ENCODE results near the gene GPATCH1. TPM values are rescaled to one million over a fixed set of nuclear protein-coding genes. Genes with fewer than 3 reads are reported as not detected.

GPATCH1 gene
- total and polyA plus RNA-seq, 2 of the 13 experiments (the other 11 are each of a cell fraction or from before 2014, with no cell fraction given), result 6.8 to 6.9 TPM

- TF ChIP-seq MTERF4 (CRISPR knock-in tag; IDR thresholded peaks at IDR 0.05), result no peak
- no peak for TF ChIP-seq TEAD2 (CRISPR knock-in tag; IDR thresholded peaks at IDR 0.05)
- TF ChIP-seq, protein P1, sequence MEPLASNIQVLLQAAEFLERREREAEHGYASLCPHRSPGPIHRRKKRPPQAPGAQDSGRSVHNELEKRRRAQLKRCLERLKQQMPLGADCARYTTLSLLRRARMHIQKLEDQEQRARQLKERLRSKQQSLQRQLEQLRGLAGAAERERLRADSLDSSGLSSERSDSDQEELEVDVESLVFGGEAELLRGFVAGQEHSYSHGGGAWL (CRISPR knock-in tag; IDR thresholded peaks at IDR 0.05), result no peak
- no peak for TF ChIP-seq ADNP (CRISPR knock-in tag; IDR thresholded peaks at IDR 0.05)
- TF ChIP-seq, protein P2, sequence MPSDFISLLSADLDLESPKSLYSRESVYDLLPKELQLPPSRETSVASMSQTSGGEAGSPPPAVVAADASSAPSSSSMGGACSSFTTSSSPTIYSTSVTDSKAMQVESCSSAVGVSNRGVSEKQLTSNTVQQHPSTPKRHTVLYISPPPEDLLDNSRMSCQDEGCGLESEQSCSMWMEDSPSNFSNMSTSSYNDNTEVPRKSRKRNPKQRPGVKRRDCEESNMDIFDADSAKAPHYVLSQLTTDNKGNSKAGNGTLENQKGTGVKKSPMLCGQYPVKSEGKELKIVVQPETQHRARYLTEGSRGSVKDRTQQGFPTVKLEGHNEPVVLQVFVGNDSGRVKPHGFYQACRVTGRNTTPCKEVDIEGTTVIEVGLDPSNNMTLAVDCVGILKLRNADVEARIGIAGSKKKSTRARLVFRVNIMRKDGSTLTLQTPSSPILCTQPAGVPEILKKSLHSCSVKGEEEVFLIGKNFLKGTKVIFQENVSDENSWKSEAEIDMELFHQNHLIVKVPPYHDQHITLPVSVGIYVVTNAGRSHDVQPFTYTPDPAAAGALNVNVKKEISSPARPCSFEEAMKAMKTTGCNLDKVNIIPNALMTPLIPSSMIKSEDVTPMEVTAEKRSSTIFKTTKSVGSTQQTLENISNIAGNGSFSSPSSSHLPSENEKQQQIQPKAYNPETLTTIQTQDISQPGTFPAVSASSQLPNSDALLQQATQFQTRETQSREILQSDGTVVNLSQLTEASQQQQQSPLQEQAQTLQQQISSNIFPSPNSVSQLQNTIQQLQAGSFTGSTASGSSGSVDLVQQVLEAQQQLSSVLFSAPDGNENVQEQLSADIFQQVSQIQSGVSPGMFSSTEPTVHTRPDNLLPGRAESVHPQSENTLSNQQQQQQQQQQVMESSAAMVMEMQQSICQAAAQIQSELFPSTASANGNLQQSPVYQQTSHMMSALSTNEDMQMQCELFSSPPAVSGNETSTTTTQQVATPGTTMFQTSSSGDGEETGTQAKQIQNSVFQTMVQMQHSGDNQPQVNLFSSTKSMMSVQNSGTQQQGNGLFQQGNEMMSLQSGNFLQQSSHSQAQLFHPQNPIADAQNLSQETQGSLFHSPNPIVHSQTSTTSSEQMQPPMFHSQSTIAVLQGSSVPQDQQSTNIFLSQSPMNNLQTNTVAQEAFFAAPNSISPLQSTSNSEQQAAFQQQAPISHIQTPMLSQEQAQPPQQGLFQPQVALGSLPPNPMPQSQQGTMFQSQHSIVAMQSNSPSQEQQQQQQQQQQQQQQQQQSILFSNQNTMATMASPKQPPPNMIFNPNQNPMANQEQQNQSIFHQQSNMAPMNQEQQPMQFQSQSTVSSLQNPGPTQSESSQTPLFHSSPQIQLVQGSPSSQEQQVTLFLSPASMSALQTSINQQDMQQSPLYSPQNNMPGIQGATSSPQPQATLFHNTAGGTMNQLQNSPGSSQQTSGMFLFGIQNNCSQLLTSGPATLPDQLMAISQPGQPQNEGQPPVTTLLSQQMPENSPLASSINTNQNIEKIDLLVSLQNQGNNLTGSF (CRISPR knock-in tag; IDR thresholded peaks at IDR 0.05), result no peak
- no peak for TF ChIP-seq RARG (CRISPR knock-in tag; IDR thresholded peaks at IDR 0.05; ENCODE audit: low read depth)
- TF ChIP-seq MEF2D (CRISPR knock-in tag; IDR thresholded peaks at IDR 0.05), result 0 out of 2 replicates have a peak, but pooled peaks have one; percentile 21
- TF ChIP-seq KLF11 (CRISPR knock-in tag; IDR thresholded peaks at IDR 0.05), result no peak
- no peak for TF ChIP-seq U2AF2 (IDR thresholded peaks at IDR 0.05; ENCODE audit: low read depth, low read length)
- no peak for TF ChIP-seq KDM6A (CRISPR knock-in tag; IDR thresholded peaks at IDR 0.05; ENCODE audit: low read depth)
- TF ChIP-seq, protein P3, sequence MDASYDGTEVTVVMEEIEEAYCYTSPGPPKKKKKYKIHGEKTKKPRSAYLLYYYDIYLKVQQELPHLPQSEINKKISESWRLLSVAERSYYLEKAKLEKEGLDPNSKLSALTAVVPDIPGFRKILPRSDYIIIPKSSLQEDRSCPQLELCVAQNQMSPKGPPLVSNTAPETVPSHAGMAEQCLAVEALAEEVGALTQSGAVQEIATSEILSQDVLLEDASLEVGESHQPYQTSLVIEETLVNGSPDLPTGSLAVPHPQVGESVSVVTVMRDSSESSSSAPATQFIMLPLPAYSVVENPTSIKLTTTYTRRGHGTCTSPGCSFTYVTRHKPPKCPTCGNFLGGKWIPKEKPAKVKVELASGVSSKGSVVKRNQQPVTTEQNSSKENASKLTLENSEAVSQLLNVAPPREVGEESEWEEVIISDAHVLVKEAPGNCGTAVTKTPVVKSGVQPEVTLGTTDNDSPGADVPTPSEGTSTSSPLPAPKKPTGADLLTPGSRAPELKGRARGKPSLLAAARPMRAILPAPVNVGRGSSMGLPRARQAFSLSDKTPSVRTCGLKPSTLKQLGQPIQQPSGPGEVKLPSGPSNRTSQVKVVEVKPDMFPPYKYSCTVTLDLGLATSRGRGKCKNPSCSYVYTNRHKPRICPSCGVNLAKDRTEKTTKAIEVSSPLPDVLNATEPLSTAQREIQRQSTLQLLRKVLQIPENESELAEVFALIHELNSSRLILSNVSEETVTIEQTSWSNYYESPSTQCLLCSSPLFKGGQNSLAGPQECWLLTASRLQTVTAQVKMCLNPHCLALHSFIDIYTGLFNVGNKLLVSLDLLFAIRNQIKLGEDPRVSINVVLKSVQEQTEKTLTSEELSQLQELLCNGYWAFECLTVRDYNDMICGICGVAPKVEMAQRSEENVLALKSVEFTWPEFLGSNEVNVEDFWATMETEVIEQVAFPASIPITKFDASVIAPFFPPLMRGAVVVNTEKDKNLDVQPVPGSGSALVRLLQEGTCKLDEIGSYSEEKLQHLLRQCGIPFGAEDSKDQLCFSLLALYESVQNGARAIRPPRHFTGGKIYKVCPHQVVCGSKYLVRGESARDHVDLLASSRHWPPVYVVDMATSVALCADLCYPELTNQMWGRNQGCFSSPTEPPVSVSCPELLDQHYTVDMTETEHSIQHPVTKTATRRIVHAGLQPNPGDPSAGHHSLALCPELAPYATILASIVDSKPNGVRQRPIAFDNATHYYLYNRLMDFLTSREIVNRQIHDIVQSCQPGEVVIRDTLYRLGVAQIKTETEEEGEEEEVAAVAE (CRISPR knock-in tag; IDR thresholded peaks at IDR 0.05; ENCODE audit: borderline replicate concordance), result 0 out of 2 replicates have a peak, but pooled peaks have one; percentile 33
- TF ChIP-seq, protein P4, sequence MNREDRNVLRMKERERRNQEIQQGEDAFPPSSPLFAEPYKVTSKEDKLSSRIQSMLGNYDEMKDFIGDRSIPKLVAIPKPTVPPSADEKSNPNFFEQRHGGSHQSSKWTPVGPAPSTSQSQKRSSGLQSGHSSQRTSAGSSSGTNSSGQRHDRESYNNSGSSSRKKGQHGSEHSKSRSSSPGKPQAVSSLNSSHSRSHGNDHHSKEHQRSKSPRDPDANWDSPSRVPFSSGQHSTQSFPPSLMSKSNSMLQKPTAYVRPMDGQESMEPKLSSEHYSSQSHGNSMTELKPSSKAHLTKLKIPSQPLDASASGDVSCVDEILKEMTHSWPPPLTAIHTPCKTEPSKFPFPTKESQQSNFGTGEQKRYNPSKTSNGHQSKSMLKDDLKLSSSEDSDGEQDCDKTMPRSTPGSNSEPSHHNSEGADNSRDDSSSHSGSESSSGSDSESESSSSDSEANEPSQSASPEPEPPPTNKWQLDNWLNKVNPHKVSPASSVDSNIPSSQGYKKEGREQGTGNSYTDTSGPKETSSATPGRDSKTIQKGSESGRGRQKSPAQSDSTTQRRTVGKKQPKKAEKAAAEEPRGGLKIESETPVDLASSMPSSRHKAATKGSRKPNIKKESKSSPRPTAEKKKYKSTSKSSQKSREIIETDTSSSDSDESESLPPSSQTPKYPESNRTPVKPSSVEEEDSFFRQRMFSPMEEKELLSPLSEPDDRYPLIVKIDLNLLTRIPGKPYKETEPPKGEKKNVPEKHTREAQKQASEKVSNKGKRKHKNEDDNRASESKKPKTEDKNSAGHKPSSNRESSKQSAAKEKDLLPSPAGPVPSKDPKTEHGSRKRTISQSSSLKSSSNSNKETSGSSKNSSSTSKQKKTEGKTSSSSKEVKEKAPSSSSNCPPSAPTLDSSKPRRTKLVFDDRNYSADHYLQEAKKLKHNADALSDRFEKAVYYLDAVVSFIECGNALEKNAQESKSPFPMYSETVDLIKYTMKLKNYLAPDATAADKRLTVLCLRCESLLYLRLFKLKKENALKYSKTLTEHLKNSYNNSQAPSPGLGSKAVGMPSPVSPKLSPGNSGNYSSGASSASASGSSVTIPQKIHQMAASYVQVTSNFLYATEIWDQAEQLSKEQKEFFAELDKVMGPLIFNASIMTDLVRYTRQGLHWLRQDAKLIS (CRISPR knock-in tag; IDR thresholded peaks at IDR 0.05), result no peak
These were observed 20.1 kb downstream of the GPATCH1 start (continued) for GRCh38 chr19:33100894-33101644.
